GM23248 (cell line): ENCODE results near the gene PSMC2.

ENCODE experiments used
- EZH2 ChIP-seq: fragments of 200-600 bp; sonication (generic); IDR thresholded peaks from 2 replicates; pipeline ENCODE4 v1.6.1; 2018; ENCODE audit warnings: antibody characterized with exemption, mild to moderate bottlenecking; ENCODE audit not compliant: insufficient read depth, poor library complexity, severe bottlenecking
- EZH2phosphoT487 ChIP-seq: fragments of 200-600 bp; sonication (generic); IDR thresholded peaks from 2 replicates; pipeline ENCODE4 v1.6.1; 2018; ENCODE audit warnings: antibody characterized with exemption, moderate library complexity, mild to moderate bottlenecking, low read depth; ENCODE audit not compliant: insufficient read depth

DNA sequence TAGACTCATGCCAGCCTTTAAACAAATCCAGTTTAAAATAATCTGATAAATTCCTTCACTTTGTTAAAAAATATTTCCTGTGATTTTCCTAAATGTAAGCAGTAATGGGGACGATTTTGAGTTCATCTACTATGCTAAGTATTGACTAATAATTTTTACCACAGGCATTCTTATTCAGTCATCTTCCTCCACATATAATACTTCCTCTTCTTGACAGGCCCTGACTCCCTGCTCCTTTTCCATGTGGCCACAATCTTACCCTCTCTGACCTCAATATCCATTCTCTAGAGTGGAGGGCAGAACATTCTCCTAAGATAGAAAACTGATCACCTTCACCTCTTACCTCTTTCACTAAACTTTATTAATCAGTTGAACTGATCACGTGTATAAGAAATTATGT, 10.7 kb upstream of the PSMC2 start:
- TF ChIP-seq EZH2 (no peak), EZH2phosphoT487 (no peak)
